Measurements from ENCODE around the gene AP5Z1.

AP5Z1 gene

GRCh38 chr7:4822677-4823076 is 47.3 kb downstream of the AP5Z1 start:
- no peak overlapping the region for H2AFZ ChIP-seq (ENCODE audit: low read depth, low read length)
- no peaks in the 10 kb centered on the region for H3K9me3 ChIP-seq (ENCODE audit: low read length)
- H3K27me3 ChIP-seq (ENCODE audit: insufficient read depth, low read length), result no peaks in the 10 kb centered on the region
- H3K4me3 ChIP-seq (ENCODE audit: low read length), result no peak overlapping the region
- H3K36me3 ChIP-seq (ENCODE audit: insufficient read depth, low read length), result no peaks in the 10 kb centered on the region
- H3K4me1 ChIP-seq (ENCODE audit: insufficient read depth, low read length), result no peaks in the 10 kb centered on the region

- no peaks in the 10 kb centered on the region for H3K27me3 ChIP-seq (ENCODE audit: insufficient read depth, low read length)
- H3K9me3 ChIP-seq (ENCODE audit: low read length), result no peaks in the 10 kb centered on the region
- H3K4me1 ChIP-seq (ENCODE audit: insufficient read depth, low read length), result no peaks in the 10 kb centered on the region
- H2AFZ ChIP-seq (ENCODE audit: low read depth, low read length), result no peak overlapping the region
- no peaks in the 10 kb centered on the region for H3K36me3 ChIP-seq (ENCODE audit: insufficient read depth, low read length)
- H3K4me3 ChIP-seq (ENCODE audit: low read length), result no peak overlapping the region
Observed at GRCh38 chr7:4823441-4824119, 48.2 kb downstream of the AP5Z1 start.

- Histone ChIP-seq H3K4me1 (ENCODE audit: insufficient read depth, low read length) (no peaks in the 10 kb centered on the region), H3K9me3 (ENCODE audit: low read length) (no peaks in the 10 kb centered on the region), H3K36me3 (ENCODE audit: insufficient read depth, low read length) (no peaks in the 10 kb centered on the region), H2AFZ (ENCODE audit: low read depth, low read length) (no peak overlapping the region), H3K27me3 (ENCODE audit: insufficient read depth, low read length) (no peaks in the 10 kb centered on the region), H3K4me3 (ENCODE audit: low read length) (no peak overlapping the region)
Observed at GRCh38 chr7:4824120-4824775, 48.8 kb downstream of the AP5Z1 start.

GRCh38 chr7:4825081-4825480 is 49.7 kb downstream of the AP5Z1 start:
- H2AFZ ChIP-seq (ENCODE audit: low read depth, low read length), result no peak overlapping the region
- no peaks in the 10 kb centered on the region for H3K27me3 ChIP-seq (ENCODE audit: insufficient read depth, low read length)
- no peak overlapping the region for H3K4me3 ChIP-seq (ENCODE audit: low read length)

GRCh38 chr7:4828720-4829383 is 53.4 kb downstream of the AP5Z1 start:
- Histone ChIP-seq H3K27me3 (ENCODE audit: insufficient read depth, low read length) (no peaks in the 10 kb centered on the region), H3K4me3 (ENCODE audit: low read length) (no peak overlapping the region), H3K4me1 (ENCODE audit: insufficient read depth, low read length) (no peaks in the 10 kb centered on the region), H3K9me3 (ENCODE audit: low read length) (no peaks in the 10 kb centered on the region), H3K36me3 (ENCODE audit: insufficient read depth, low read length) (peaks cover 1% of the 10 kb centered on the region), H2AFZ (ENCODE audit: low read depth, low read length) (no peak overlapping the region)

More at GRCh38 chr7:4825081-4825480, 49.7 kb downstream of the AP5Z1 start:
- H3K4me1 ChIP-seq (ENCODE audit: insufficient read depth, low read length), result no peaks in the 10 kb centered on the region
- H3K9me3 ChIP-seq (ENCODE audit: low read length), result no peaks in the 10 kb centered on the region
- H3K36me3 ChIP-seq (ENCODE audit: insufficient read depth, low read length), result no peaks in the 10 kb centered on the region

GRCh38 chr7:4830176-4830575 is 54.8 kb downstream of the AP5Z1 start:
- peaks cover 4% of the 10 kb centered on the region for H3K36me3 ChIP-seq (ENCODE audit: insufficient read depth, low read length)
- H3K9me3 ChIP-seq (ENCODE audit: low read length), result no peaks in the 10 kb centered on the region
- H3K27me3 ChIP-seq (ENCODE audit: insufficient read depth, low read length), result no peaks in the 10 kb centered on the region
- H2AFZ ChIP-seq (ENCODE audit: low read depth, low read length), result no peak overlapping the region
- no peak overlapping the region for H3K4me3 ChIP-seq (ENCODE audit: low read length)
- no peaks in the 10 kb centered on the region for H3K4me1 ChIP-seq (ENCODE audit: insufficient read depth, low read length)

- H2AFZ ChIP-seq (ENCODE audit: low read depth, low read length), result no peak overlapping the region
- H3K27me3 ChIP-seq (ENCODE audit: insufficient read depth, low read length), result no peaks in the 10 kb centered on the region
- H3K4me3 ChIP-seq (ENCODE audit: low read length), result no peak overlapping the region
- peaks cover 11% of the 10 kb centered on the region for H3K36me3 ChIP-seq (ENCODE audit: insufficient read depth, low read length)
- H3K9me3 ChIP-seq (ENCODE audit: low read length), result no peaks in the 10 kb centered on the region
- peaks cover 1% of the 10 kb centered on the region for H3K4me1 ChIP-seq (ENCODE audit: insufficient read depth, low read length)
Observed at GRCh38 chr7:4831723-4832495, 56.5 kb downstream of the AP5Z1 start.

- Histone ChIP-seq H2AFZ (ENCODE audit: low read depth, low read length) (no peak overlapping the region), H3K4me3 (ENCODE audit: low read length) (no peak overlapping the region), H3K36me3 (ENCODE audit: insufficient read depth, low read length) (peaks cover 11% of the 10 kb centered on the region), H3K4me1 (ENCODE audit: insufficient read depth, low read length) (peaks cover 9% of the 10 kb centered on the region), H3K27me3 (ENCODE audit: insufficient read depth, low read length) (no peaks in the 10 kb centered on the region), H3K9me3 (ENCODE audit: low read length) (no peaks in the 10 kb centered on the region)
Observed at GRCh38 chr7:4832711-4833110, 57.3 kb downstream of the AP5Z1 start.

- peaks cover 14% of the 10 kb centered on the region for H3K4me1 ChIP-seq (ENCODE audit: insufficient read depth, low read length)
- H3K27me3 ChIP-seq (ENCODE audit: insufficient read depth, low read length), result no peaks in the 10 kb centered on the region
- no peak overlapping the region for H3K4me3 ChIP-seq (ENCODE audit: low read length)
- no peaks in the 10 kb centered on the region for H3K9me3 ChIP-seq (ENCODE audit: low read length)
- H3K36me3 ChIP-seq (ENCODE audit: insufficient read depth, low read length), result peaks cover 11% of the 10 kb centered on the region
- H2AFZ ChIP-seq (ENCODE audit: low read depth, low read length), result no peak overlapping the region
Observed at GRCh38 chr7:4833176-4833575, 57.8 kb downstream of the AP5Z1 start.

GRCh38 chr7:4833691-4834600 is 58.5 kb downstream of the AP5Z1 start:
- H3K4me1 ChIP-seq (ENCODE audit: insufficient read depth, low read length), result peaks cover 16% of the 10 kb centered on the region
- H3K36me3 ChIP-seq (ENCODE audit: insufficient read depth, low read length), result peaks cover 11% of the 10 kb centered on the region
- H2AFZ ChIP-seq (ENCODE audit: low read depth, low read length), result no peak overlapping the region
- no peaks in the 10 kb centered on the region for H3K27me3 ChIP-seq (ENCODE audit: insufficient read depth, low read length)
- no peak overlapping the region for H3K4me3 ChIP-seq (ENCODE audit: low read length)
- H3K9me3 ChIP-seq (ENCODE audit: low read length), result no peaks in the 10 kb centered on the region

- no peaks in the 10 kb centered on the region for H3K27me3 ChIP-seq (ENCODE audit: insufficient read depth, low read length)
- H2AFZ ChIP-seq (ENCODE audit: low read depth, low read length), result no peak overlapping the region
- H3K36me3 ChIP-seq (ENCODE audit: insufficient read depth, low read length), result peaks cover 11% of the 10 kb centered on the region
- H3K4me1 ChIP-seq (ENCODE audit: insufficient read depth, low read length), result peaks cover 16% of the 10 kb centered on the region
- H3K9me3 ChIP-seq (ENCODE audit: low read length), result no peaks in the 10 kb centered on the region
- H3K4me3 ChIP-seq (ENCODE audit: low read length), result no peak overlapping the region
Observed at GRCh38 chr7:4834601-4835397, 59.4 kb downstream of the AP5Z1 start.

Data from neuron (in vitro differentiated cells).